Ovary (tissue), 9 donors: ENCODE results near the gene TMEM120B. TPM values are rescaled to one million over a fixed set of nuclear protein-coding genes. Genes with fewer than 3 reads are reported as not detected.

ENCODE experiments used
- DNase-seq, 5 donors: peaks; one replicate each; pipeline ENCODE4 v3.0.0-alpha.2; 2019 to 2020
- H3K27ac ChIP-seq, 2 donors: fragments of 200-600 bp; one replicate each; pipeline versions ENCODE4 v1.5.1 to v1.8.0; 2019 to 2022
- H3K27me3 ChIP-seq: fragments of 200-600 bp; one replicate; pipeline ENCODE4 v1.8.0; 2022
- H3K36me3 ChIP-seq: fragments of 200-600 bp; sonication (generic); one replicate; pipeline ENCODE4 v1.5.1; 2019
- H3K4me1 ChIP-seq: one replicate; pipeline ENCODE4 v1.8.1; 2013; ENCODE audit warnings: mild to moderate bottlenecking, moderate library complexity; ENCODE audit not compliant: insufficient read depth
- H3K4me3 ChIP-seq: fragments of 200-600 bp; sonication (generic); one replicate; pipeline ENCODE4 v1.5.1; 2017
- H3K9me3 ChIP-seq, 2 donors: fragments of 200-600 bp in 1 of 2; sonication (generic) in 1 of 2; one replicate each; pipeline versions ENCODE4 v1.5.1 to v1.8.1; 2013 to 2019; ENCODE audit warnings: mild to moderate bottlenecking in 1 of 2, moderate library complexity in 1 of 2
- EP300 ChIP-seq: sonication (generic); formaldehyde crosslinking; IDR thresholded peaks from one replicate; pipeline ENCODE4 v1.6.1; 2017; ENCODE audit warnings: antibody characterized with exemption
- POLR2A ChIP-seq: fragments of 450-650 bp; IDR thresholded peaks from one replicate; pipeline ENCODE4 v1.6.1; 2017; ENCODE audit warnings: antibody characterized with exemption, mild to moderate bottlenecking, moderate library complexity
- WGBS, 3 donors: extraction: QIAGEN DNeasy Blood & Tissue Kit in 1 of 3; methylation state at CpG; one replicate each; pipeline versions ENCODE4 v1.1.5 to v1.1.7; 2013 to 2017; 5-methylcytosine and 5-hydroxymethylcytosine counted together
- intact Hi-C, 4 donors: fragments of 100-400 bp; cut with DNase I; formaldehyde crosslinking; loops; one replicate each; pipeline versions ENCODE4 v1.11.0 to v1.15.1; 2022 to 2023
- polyA plus RNA-seq, 2 donors: library from polyadenylated mRNA; stranded (reverse); fragments of 200-250 nt in 1 of 2; fragments of 350-450 nt in 1 of 2; fragmentation: Illumina TruSeq in 1 of 2; extraction: RNeasy Lipid Tissue Mini Kit (QIAGEN cat#74804) in 1 of 2; gene quantifications; one replicate each; pipeline ENCODE4 v1.2.3, GENCODE V29; 2013 to 2014
- total RNA-seq, 7 donors: library from RNA; depleted of rRNA in 2 of 7; stranded (reverse); fragments of >200 nt in 2 of 7; fragmentation: NEBNext Ultra II Directional in 3 of 7; extraction: Animal tissue kit (Norgen Biotek cat#: 25700) in 3 of 7; gene quantifications; one replicate each; pipeline versions ENCODE4 v1.1.0 to v1.2.4, GENCODE V29; 2016 to 2023
- TF ChIP-seq, protein P1 (sequence below), 3 donors: fragments of 450-650 bp in 2 of 3; fragments of 200-600 bp in 1 of 3; IDR thresholded peaks; one replicate each; pipeline versions ENCODE4 v1.5.1 to v1.8.0; 2016 to 2022; ENCODE audit warnings: antibody characterized with exemption in 3 of 3, mild to moderate bottlenecking in 1 of 3
- donor health status: DM: no; HTN: no; CAD: no; lungs with moderate emphysema.
- donor health status: DM: no; HTN: no; CAD: no.
- donor health status: Bipolar disorder and iron deficiency.
- donor health status: DM: yes; HTN: yes; CAD: no.
- donor health status: DM: no; HTN: no; CAD: no.
- donor health status: DM: yes; HTN: yes; CAD: no.

TMEM120B gene
- total and polyA plus RNA-seq, 9 donors = 2.0 to 15.3 (median 7.1) TPM

DNA sequence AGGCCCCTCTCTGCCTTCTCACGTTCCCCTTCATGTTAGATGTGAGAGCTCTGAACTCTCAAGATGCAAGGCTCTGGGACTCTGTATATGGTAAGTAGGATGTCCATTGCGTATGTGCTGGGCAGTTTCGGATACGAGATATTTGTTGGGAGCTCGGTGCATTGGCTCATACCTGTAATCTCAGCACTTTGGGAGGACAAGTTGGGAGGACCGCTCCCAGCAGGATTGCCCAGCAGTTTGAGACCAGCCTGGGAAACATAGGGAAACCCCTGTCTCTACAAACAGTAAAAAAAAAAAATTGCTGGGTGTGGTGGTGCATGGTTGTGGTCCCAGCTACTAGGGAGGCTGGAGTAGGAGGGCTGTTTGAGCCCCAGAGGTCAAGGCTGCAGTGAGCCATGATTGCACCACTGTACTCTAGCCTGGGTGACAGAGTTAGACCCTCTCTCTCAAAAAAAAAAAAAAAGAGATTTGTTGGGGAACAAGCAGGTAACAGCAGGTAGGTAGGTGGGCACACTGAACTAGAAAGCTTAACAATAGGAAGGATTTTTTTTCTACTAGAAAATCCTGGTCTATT is 3.4 kb downstream of the TMEM120B start:
- no peak for DNase-seq
- WGBS, 3 donors = 76 to 77% (median 76%) methylated on average over 6 of the region's 6 CpGs
- Histone ChIP-seq H3K4me1 (peaks cover 6% of the 10 kb centered on the region), H3K36me3 (no peaks in the 10 kb centered on the region), H3K27ac (no peak overlapping the region), H3K27me3 (no peaks in the 10 kb centered on the region), H3K4me3 (no peak overlapping the region), H3K9me3 (no peaks in the 10 kb centered on the region)
- intact Hi-C loops = no loop called here
- TF ChIP-seq POLR2A (no peak), EP300 (no peak)
- TF ChIP-seq, protein P1, sequence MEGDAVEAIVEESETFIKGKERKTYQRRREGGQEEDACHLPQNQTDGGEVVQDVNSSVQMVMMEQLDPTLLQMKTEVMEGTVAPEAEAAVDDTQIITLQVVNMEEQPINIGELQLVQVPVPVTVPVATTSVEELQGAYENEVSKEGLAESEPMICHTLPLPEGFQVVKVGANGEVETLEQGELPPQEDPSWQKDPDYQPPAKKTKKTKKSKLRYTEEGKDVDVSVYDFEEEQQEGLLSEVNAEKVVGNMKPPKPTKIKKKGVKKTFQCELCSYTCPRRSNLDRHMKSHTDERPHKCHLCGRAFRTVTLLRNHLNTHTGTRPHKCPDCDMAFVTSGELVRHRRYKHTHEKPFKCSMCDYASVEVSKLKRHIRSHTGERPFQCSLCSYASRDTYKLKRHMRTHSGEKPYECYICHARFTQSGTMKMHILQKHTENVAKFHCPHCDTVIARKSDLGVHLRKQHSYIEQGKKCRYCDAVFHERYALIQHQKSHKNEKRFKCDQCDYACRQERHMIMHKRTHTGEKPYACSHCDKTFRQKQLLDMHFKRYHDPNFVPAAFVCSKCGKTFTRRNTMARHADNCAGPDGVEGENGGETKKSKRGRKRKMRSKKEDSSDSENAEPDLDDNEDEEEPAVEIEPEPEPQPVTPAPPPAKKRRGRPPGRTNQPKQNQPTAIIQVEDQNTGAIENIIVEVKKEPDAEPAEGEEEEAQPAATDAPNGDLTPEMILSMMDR (IDR thresholded peaks at IDR 0.05) = no peak

DNA sequence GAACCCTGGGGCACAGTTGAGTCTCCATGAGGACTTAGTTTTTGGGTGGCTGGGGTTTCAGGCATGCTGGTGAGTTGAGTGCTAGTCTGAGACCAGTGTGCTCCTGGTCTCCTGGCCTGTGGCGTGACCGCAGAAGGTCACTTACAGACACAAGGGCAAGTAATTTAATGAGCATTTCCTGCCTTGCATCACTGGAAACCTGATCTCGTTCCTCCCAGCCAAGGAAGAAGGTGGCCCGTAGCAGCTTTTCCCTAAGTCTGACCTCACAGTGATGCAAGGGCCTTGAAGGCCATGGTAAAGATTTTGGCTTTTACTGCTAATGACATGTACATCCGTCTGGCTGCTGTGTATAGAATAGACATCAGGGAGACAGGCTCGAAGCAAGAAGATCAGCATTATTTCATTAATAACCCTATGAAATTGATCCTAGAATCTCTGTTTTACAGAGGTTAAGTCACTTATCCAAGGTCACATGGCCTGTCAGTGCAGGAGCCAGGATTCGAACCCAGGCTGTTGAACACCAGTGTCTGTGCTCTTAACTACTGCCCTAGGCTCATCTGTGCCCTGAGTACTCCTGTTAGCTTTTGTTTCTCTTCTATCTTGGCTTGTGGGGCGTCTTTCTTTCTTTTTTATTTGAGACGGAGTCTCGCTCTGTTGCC is 4.6 kb downstream of the TMEM120B start:
- no peaks in the 10 kb centered on the region for H3K27me3 ChIP-seq
- H3K9me3 ChIP-seq = no peaks in the 10 kb centered on the region
- intact Hi-C loops = no loop called here
- TF ChIP-seq POLR2A (no peak), EP300 (no peak)
- TF ChIP-seq, protein P1 (IDR thresholded peaks at IDR 0.05) = no peak
- H3K4me3 ChIP-seq = no peak overlapping the region
- no peak overlapping the region for H3K27ac ChIP-seq
- WGBS, 3 donors = 77 to 86% (median 82%) methylated on average over 10 of the region's 10 CpGs
- no peak for DNase-seq
- H3K36me3 ChIP-seq = no peaks in the 10 kb centered on the region
- no peaks in the 10 kb centered on the region for H3K4me1 ChIP-seq

DNA sequence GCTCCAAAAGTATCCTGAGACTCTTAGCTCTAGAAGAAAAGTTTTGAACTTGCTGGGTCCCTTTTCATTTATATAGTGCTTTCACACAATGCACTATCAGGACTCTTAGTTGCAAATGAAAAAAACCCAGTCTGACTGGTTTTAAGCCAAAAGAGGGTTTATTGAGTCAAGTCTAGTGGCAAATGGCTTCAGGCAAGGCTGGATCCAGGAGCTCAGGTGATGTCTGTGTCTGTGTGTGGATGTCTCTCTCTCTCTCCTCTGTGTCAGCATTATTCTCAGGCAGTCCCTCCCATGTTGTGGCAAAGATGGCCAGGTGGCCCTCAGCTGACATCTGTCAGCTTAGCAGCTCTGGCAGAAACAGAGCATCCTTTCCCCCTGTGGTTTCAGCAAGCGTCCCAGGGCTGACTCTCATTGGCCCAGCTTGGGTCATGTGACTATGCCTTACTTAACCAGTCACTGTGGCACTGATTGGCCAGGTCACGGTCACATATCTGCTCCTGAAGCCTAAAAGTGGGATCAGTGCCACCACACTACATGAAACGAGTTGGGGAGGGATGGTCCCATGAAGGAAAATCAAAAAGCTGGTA is 6.2 kb downstream of the TMEM120B start:
- no peak overlapping the region for H3K27ac ChIP-seq
- no peak overlapping the region for H3K4me3 ChIP-seq
- no peaks in the 10 kb centered on the region for H3K27me3 ChIP-seq
- H3K9me3 ChIP-seq = no peaks in the 10 kb centered on the region
- no peaks in the 10 kb centered on the region for H3K36me3 ChIP-seq
- TF ChIP-seq POLR2A = no peak
- no peak for TF ChIP-seq EP300
- TF ChIP-seq, protein P1 (IDR thresholded peaks at IDR 0.05) = no peak
- no peaks in the 10 kb centered on the region for H3K4me1 ChIP-seq
- no peak for DNase-seq
- intact Hi-C loops = no loop called here
- WGBS, 3 donors = 91 to 100% (median 91%) methylated on average over 3 of the region's 3 CpGs

DNA sequence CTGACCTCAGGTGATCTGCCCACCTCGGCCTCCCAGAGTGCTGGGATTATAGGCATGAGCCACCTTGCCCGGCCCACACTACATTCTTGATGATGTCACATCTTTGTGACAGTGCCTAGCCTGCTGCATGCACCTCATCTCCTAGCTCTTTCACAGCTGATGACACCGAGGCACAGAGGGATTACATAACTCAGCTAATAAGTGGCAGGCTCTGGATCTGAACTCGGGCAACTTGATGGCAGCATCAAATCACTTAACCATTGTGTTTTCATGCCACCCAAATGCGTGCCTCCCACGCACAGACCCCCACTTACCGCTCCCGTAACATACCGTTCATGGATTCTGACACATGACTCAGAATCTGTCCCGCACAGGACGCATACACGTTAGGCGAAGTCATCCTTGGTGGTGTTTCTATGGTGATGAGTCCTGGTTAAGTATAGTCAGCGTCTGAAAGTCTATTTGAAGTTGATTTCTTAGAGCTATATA is 7.4 kb downstream of the TMEM120B start:
- Histone ChIP-seq H3K27me3 (no peaks in the 10 kb centered on the region), H3K36me3 (no peaks in the 10 kb centered on the region), H3K27ac (no peak overlapping the region), H3K4me3 (no peak overlapping the region), H3K4me1 (no peaks in the 10 kb centered on the region), H3K9me3 (no peaks in the 10 kb centered on the region)
- WGBS, 3 donors = 69 to 77% (median 74%) methylated on average over 14 of the region's 14 CpGs
- intact Hi-C loops = no loop called here
- DNase-seq = no peak
- TF ChIP-seq, protein P1 (IDR thresholded peaks at IDR 0.05) = no peak
